ENCODE measurements around the gene RPL18. TPM values are rescaled to one million over a fixed set of nuclear protein-coding genes. Genes with fewer than 3 reads are reported as not detected.

The RPL18 gene
- total and polyA plus RNA-seq, 2 experiments from 2014 or later = 1,898 to 2,011 TPM

GRCh38 chr19:48644839-48645619 lies 26.1 kb upstream of the RPL18 start:
- DNase-seq (ENCODE audit: low spot score) = peak; percentile 92
- Histone ChIP-seq H2AFZ (peak overlapping the region; percentile 92), H3K4me1 (ENCODE audit: insufficient read depth) (peaks cover 7% of the 10 kb centered on the region; the same call in 1 of the 2 replicates), H3K36me3 (ENCODE audit: insufficient read depth) (no peaks in the 10 kb centered on the region), H3K4me3 (peak overlapping the region; percentile 75), H3K79me2 (replicated peaks; ENCODE audit: insufficient read depth) (no peaks in the 10 kb centered on the region), H4K20me1 (replicated peaks; ENCODE audit: insufficient read depth) (no peaks in the 10 kb centered on the region), H3K27me3 (ENCODE audit: insufficient read depth) (0 out of 2 replicates have a peak, but pooled peaks cover 7% of the 10 kb centered on the region), H3K4me2 (peak overlapping the region; percentile 99), H3K27ac (ENCODE audit: low read depth) (peak overlapping the region; percentile 91), H3F3A (replicated peaks; ENCODE audit: low read depth) (0 out of 2 replicates have a peak, but pooled peaks cover 13% of the 10 kb centered on the region), H3K9me2 (ENCODE audit: insufficient read depth) (no peaks in the 10 kb centered on the region)
- H3K9me3 Mint-ChIP-seq = no peaks in the 10 kb centered on the region
- ATAC-seq = peak; percentile 59
- TF ChIP-seq, protein P1, sequence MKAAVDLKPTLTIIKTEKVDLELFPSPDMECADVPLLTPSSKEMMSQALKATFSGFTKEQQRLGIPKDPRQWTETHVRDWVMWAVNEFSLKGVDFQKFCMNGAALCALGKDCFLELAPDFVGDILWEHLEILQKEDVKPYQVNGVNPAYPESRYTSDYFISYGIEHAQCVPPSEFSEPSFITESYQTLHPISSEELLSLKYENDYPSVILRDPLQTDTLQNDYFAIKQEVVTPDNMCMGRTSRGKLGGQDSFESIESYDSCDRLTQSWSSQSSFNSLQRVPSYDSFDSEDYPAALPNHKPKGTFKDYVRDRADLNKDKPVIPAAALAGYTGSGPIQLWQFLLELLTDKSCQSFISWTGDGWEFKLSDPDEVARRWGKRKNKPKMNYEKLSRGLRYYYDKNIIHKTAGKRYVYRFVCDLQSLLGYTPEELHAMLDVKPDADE (IDR thresholded peaks at IDR 0.05) = peak; percentile 98
- TF ChIP-seq CREB1 (CRISPR knock-in tag; IDR thresholded peaks at IDR 0.05; ENCODE audit: low read depth) = 0 out of 2 replicates have a peak, but pooled peaks have one; percentile 56
- no peak for TF ChIP-seq REST (IDR thresholded peaks at IDR 0.05; ENCODE audit: unreplicated experiment)
- TF ChIP-seq STAT1 (IDR thresholded peaks at IDR 0.05; ENCODE audit: unreplicated experiment) = no peak
- 0 out of 2 replicates have a peak, but pooled peaks have one; percentile 8 for TF ChIP-seq NANOG (IDR thresholded peaks at IDR 0.05; ENCODE audit: borderline replicate concordance)
- peak; percentile 28; the same call in 1 of the 2 replicates for TF ChIP-seq POLR2AphosphoS5 (IDR thresholded peaks at IDR 0.05; ENCODE audit: low read depth)
- TF ChIP-seq EZH2 (IDR thresholded peaks at IDR 0.05; ENCODE audit: low read depth, unreplicated experiment) = no peak
- TF ChIP-seq EZH2phosphoT487 (IDR thresholded peaks at IDR 0.05; ENCODE audit: unreplicated experiment) = no peak
- peak overlapping the region; percentile 89 for H3K27ac Mint-ChIP-seq
- peaks cover 12% of the 10 kb centered on the region for H3K4me1 Mint-ChIP-seq
- peaks cover 20% of the 10 kb centered on the region for H3K36me3 Mint-ChIP-seq (ENCODE audit: low read depth)
- H3K27me3 Mint-ChIP-seq (ENCODE audit: insufficient read depth, low read depth, poor library complexity) = peaks cover 16% of the 10 kb centered on the region
- H3K4me3 Mint-ChIP-seq = peak overlapping the region; percentile 91

GRCh38 chr19:48644355-48644754 lies 25.4 kb upstream of the RPL18 start:
- Histone ChIP-seq H3F3A (replicated peaks; ENCODE audit: low read depth) (peaks cover 13% of the 10 kb centered on the region; the same call in 1 of the 2 replicates), H3K4me2 (peak overlapping the region; percentile 99), H3K9me2 (ENCODE audit: insufficient read depth) (no peaks in the 10 kb centered on the region), H2AFZ (no peak overlapping the region), H3K36me3 (ENCODE audit: insufficient read depth) (no peaks in the 10 kb centered on the region), H3K79me2 (replicated peaks; ENCODE audit: insufficient read depth) (no peaks in the 10 kb centered on the region), H4K20me1 (replicated peaks; ENCODE audit: insufficient read depth) (no peaks in the 10 kb centered on the region), H3K4me1 (ENCODE audit: insufficient read depth) (peaks cover 13% of the 10 kb centered on the region), H3K27me3 (ENCODE audit: insufficient read depth) (0 out of 2 replicates have a peak, but pooled peaks cover 7% of the 10 kb centered on the region), H3K4me3 (peak overlapping the region; percentile 75), H3K27ac (ENCODE audit: low read depth) (no peak overlapping the region)
- H3K36me3 Mint-ChIP-seq (ENCODE audit: low read depth) = peaks cover 25% of the 10 kb centered on the region
- peaks cover 17% of the 10 kb centered on the region for H3K4me1 Mint-ChIP-seq
- no peak overlapping the region for H3K27ac Mint-ChIP-seq
- peak overlapping the region; percentile 91 for H3K4me3 Mint-ChIP-seq
- no peaks in the 10 kb centered on the region for H3K9me3 Mint-ChIP-seq
- DNase-seq (ENCODE audit: low spot score) (no peak), ATAC-seq (no peak)
- peaks cover 20% of the 10 kb centered on the region for H3K27me3 Mint-ChIP-seq (ENCODE audit: insufficient read depth, low read depth, poor library complexity)
- TF ChIP-seq ZNF331 (CRISPR knock-in tag; IDR thresholded peaks at IDR 0.05; ENCODE audit: low read depth) (no peak), POLR2AphosphoS5 (IDR thresholded peaks at IDR 0.05; ENCODE audit: low read depth) (no peak), CREB1 (CRISPR knock-in tag; IDR thresholded peaks at IDR 0.05; ENCODE audit: low read depth) (no peak), JUNB (IDR thresholded peaks at IDR 0.05; ENCODE audit: unreplicated experiment) (no peak), STAT1 (IDR thresholded peaks at IDR 0.05; ENCODE audit: unreplicated experiment) (no peak), EZH2 (IDR thresholded peaks at IDR 0.05; ENCODE audit: low read depth, unreplicated experiment) (no peak), ZNF114 (CRISPR knock-in tag; IDR thresholded peaks at IDR 0.05) (no peak)
- TF ChIP-seq, protein P1 (IDR thresholded peaks at IDR 0.05) = no peak
